ENCODE data around the gene PSMD2.

The PSMD2 gene

GRCh38 chr3:184282941-184283340 lies 16.1 kb upstream of the PSMD2 start:
- no peak for DNase-seq (ENCODE audit: low read depth)

- DNase-seq (ENCODE audit: low read depth) = no peak
Observed at GRCh38 chr3:184283681-184284080, 15.4 kb upstream of the PSMD2 start.

GRCh38 chr3:184284696-184285095 lies 14.3 kb upstream of the PSMD2 start:
- no peak for DNase-seq (ENCODE audit: low read depth)

GRCh38 chr3:184289426-184289938 lies 9.6 kb upstream of the PSMD2 start:
- DNase-seq (ENCODE audit: low read depth) = peak; percentile 43

GRCh38 chr3:184290331-184290730 lies 8.7 kb upstream of the PSMD2 start:
- DNase-seq (ENCODE audit: low read depth) = no peak

GRCh38 chr3:184291044-184291737 lies 7.8 kb upstream of the PSMD2 start:
- no peak for DNase-seq (ENCODE audit: low read depth)

- DNase-seq (ENCODE audit: low read depth) = no peak
Observed at GRCh38 chr3:184291738-184292445, 7.1 kb upstream of the PSMD2 start.

GRCh38 chr3:184295771-184296170 lies 3.3 kb upstream of the PSMD2 start:
- DNase-seq (ENCODE audit: low read depth) = no peak

- no peak for DNase-seq (ENCODE audit: low read depth)
Observed at GRCh38 chr3:184296616-184297015, 2.4 kb upstream of the PSMD2 start.

GRCh38 chr3:184299488-184300377 lies 692 bp downstream of the PSMD2 start:
- DNase-seq (ENCODE audit: low read depth) = no peak

- DNase-seq (ENCODE audit: low read depth) = no peak
Observed at GRCh38 chr3:184300378-184300720, 1.3 kb downstream of the PSMD2 start.

GRCh38 chr3:184305577-184305976 lies 6.5 kb downstream of the PSMD2 start:
- DNase-seq (ENCODE audit: low read depth) = no peak

- DNase-seq (ENCODE audit: low read depth) = no peak
Observed at GRCh38 chr3:184306341-184306972, 7.4 kb downstream of the PSMD2 start.

GRCh38 chr3:184307915-184308314 lies 8.9 kb downstream of the PSMD2 start:
- DNase-seq (ENCODE audit: low read depth) = no peak

- no peak for DNase-seq (ENCODE audit: low read depth)
Observed at GRCh38 chr3:184308744-184309143, 9.7 kb downstream of the PSMD2 start.

GRCh38 chr3:184311633-184312032 lies 12.6 kb downstream of the PSMD2 start:
- DNase-seq (ENCODE audit: low read depth) = no peak

- peak; percentile 88 for DNase-seq (ENCODE audit: low read depth)
Observed at GRCh38 chr3:184314363-184314699, 15.3 kb downstream of the PSMD2 start, which contains the start of gene EIF4G1. Gene EIF4G1 (plus strand): TSS chr3:184314606. CDS start chr3:184315797, 1,191 bp downstream.

GRCh38 chr3:184314700-184315542 lies 15.9 kb downstream of the PSMD2 start:
- DNase-seq (ENCODE audit: low read depth) = peak; percentile 55

GRCh38 chr3:184315543-184315867 lies 16.5 kb downstream of the PSMD2 start:
- no peak for DNase-seq (ENCODE audit: low read depth)

- DNase-seq (ENCODE audit: low read depth) = no peak
Observed at GRCh38 chr3:184315871-184316661, 17.0 kb downstream of the PSMD2 start.

- DNase-seq (ENCODE audit: low read depth) = no peak
Observed at GRCh38 chr3:184316792-184317191, 17.8 kb downstream of the PSMD2 start.
